Right ventricle myocardium inferior (tissue), 1 donor: Measurements from ENCODE around the gene BID. TPM values are rescaled to one million over a fixed set of nuclear protein-coding genes. Genes with fewer than 3 reads are reported as not detected.

Source experiments
- ATAC-seq: fragments of 200-7000 bp; cut with Tn5 transposase; one replicate; pipeline ENCODE4 v1.9.1; 2020; ENCODE audit warnings: mild to moderate bottlenecking, moderate library complexity
- DNase-seq: peaks from one replicate; pipeline ENCODE4 v3.0.0; 2021; ENCODE audit errors: missing footprints
- intact Hi-C: fragments of 100-400 bp; cut with DNase I; formaldehyde crosslinking; loops from one replicate; pipeline ENCODE4 v1.11.0; 2022
- total RNA-seq: library from RNA; stranded (reverse); fragmentation: NEBNext Ultra II Directional; extraction: Animal tissue kit (Norgen Biotek cat#: 25700); gene quantifications from one replicate; pipeline ENCODE4 v1.2.1, GENCODE V29; 2021
- donor health status: DM: no; HTN: yes; CAD: no; lungs with severe emphysema.

The BID gene
- total RNA-seq, 1 donor from 2014 or later = 23.2 TPM

DNA sequence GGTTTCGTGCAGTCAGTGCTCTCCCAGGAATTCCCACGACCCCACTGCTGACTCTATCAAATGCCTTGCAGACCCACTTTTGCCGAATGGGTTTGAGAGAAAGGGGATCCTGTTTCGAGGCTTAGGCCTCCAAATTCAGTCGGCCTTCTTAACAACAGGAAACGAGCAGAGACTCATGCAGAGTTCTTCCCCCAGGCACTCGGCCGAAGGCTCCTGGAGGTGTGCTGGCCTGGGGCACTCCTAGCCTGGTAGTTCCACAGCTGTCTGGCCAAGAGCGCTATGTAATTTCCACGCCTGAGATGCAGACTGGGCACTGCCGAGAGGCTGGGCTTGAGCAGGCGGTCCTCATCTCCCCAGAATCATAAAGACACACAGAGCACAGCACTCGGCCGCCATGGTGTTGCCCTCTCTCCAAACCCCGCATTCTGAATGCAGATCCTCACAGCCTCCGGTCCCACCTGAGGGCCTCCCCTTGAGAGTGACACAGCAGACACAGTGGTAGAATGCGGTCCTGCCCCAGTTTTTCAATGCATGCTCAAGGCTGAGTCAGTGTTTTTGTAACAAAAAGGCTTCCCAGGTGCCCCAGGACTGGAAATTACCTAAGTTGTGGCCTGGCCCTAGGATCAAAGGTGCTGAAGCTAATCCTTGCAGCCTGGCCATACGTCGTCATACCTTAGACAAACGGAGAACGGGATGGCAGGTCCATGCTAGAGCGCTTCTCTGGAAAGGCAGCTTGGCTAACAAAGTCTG lies 30.2 kb upstream of the BID start:
- DNase-seq (no peak), ATAC-seq (no peak)
- intact Hi-C loops = no loop called here

DNA sequence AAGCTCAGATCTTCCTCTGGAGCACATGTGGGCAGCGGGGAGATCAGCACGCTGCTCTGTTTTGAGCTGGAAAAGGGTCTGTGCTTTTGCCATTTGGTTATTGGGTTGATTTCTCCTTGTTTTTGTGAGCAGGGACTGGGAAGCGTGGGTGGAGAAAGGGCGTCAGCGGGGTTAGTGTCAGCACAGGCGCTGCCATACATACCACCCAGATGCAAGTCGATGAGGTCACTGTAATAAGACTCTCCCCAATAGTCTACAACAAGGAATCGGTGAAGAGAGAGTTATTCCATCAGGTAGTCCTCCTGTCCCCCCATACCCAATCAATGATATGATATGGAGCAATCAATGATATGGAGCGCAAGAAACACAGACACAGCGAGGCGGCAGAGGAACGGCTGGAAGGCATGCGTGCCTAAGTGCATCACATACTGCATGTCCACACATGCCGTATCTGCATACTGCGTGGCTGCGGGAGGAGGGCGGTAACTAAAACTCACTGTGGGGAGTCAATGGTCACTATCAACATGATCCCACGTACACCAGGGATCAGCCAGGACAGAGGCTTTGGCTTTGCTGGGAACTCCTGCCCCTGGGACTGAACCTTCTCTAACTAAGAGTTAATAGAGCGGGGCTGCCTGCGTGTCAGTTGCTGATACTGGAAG lies 29.5 kb upstream of the BID start:
- intact Hi-C loops = no loop called here
- ATAC-seq = no peak
- no peak for DNase-seq

- intact Hi-C loops = no loop called here
- ATAC-seq (no peak), DNase-seq (no peak)
Observed at GRCh38 chr22:17802822-17803221, 28.6 kb upstream of the BID start.

GRCh38 chr22:17802411-17802810 lies 28.1 kb upstream of the BID start:
- no peak for DNase-seq
- intact Hi-C loops = no loop called here
- ATAC-seq = no peak

GRCh38 chr22:17797721-17798559 lies 23.7 kb upstream of the BID start:
- intact Hi-C loops = no loop called here
- no peak for DNase-seq
- no peak for ATAC-seq

GRCh38 chr22:17796695-17797094 lies 22.4 kb upstream of the BID start:
- intact Hi-C loops = no loop called here
- DNase-seq = no peak
- no peak for ATAC-seq

GRCh38 chr22:17795661-17796548 lies 21.6 kb upstream of the BID start:
- ATAC-seq (no peak), DNase-seq (no peak)
- intact Hi-C loops = no loop called here

- intact Hi-C loops = no loop called here
- DNase-seq (no peak), ATAC-seq (no peak)
Observed at GRCh38 chr22:17794726-17795542, 20.7 kb upstream of the BID start.

GRCh38 chr22:17792854-17793434 lies 18.7 kb upstream of the BID start:
- DNase-seq (no peak), ATAC-seq (no peak)
- intact Hi-C loops = no loop called here

DNA sequence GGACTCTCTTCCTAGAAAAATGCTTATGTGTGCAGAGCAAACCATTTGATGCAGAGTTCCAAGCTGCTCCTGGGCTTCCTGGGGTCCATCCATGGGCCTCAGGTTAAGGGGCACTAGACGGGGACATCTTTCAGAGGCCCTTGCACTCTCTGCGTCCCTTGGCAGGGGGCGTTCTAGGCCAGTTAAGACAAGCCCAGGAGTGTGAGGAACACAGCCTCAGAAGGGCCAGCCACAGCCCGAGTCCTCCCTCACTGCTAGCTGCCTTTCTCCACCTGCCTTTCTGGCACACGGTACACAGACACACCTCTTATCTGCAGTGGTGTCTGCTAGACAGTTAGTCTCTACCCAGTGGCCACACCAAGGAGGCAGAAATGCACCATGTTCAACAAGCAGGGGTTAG lies 18.0 kb upstream of the BID start:
- DNase-seq = no peak
- intact Hi-C loops = no loop called here
- ATAC-seq = no peak

DNA sequence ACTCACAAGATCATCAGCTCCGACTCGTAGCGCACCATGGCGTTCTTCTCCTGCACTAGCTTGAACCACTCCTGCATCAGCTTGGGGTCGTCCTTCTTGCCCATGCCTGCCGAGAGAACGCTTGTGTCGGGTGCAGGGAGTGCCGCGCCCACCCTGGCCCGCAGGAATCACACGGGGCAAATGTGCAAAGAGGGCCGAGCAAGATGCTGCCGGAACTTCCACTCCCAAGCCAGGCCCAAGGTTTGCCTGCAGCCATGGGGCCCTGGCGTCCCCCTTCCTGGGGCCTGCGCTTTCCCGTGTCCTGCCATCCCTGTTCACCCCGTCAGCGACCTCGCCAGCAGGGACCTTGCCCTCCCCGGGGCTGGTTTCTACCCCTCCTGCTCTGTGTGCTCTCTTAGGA lies 16.9 kb upstream of the BID start:
- DNase-seq (peak; percentile 60), ATAC-seq (no peak)
- intact Hi-C loops = no loop called here

DNA sequence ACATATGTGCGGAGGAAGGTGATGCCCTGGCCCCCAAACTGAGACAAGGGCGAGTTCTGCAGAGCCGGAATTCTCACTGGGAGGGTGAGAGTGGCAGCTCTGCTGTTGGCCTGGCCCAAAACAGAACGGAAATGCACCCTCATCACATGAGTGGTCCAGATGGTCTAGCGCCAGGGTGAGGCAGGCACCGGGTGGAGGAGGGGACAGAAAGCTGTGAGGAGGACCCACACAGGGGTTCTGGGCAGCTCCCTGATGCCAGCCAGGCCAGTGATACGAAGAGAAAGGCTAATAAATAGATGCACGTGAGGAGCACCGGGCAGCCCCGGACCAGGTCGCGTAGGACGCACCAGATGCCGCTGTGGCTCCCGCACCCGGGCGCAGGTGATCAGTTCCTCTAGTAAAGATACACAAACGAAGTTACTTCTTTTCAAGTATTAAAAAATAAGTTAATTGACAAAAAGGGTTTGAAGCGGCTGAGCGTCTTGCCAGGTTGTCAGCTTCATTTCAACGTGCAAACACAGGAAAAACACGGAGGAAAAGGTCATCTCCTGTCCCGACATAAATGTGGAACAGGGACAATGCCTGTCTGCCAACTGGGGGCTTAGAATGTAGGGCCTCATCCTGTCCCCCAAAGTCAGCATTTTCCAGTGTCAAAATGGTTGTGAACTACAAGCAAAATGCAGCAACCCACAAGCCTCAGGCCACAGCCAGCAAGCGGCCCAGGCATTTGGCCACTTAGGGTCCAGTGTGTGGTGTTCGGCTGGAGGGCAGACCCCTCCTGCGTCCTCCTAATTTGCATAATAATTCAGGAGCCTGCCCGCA lies 15.3 kb upstream of the BID start:
- no peak for ATAC-seq
- intact Hi-C loops = loop anchor here (5.0 kb wide), 2 partner anchors 47 to 232 kb away; no protein-coding TSS in a partner anchor

GRCh38 chr22:17788528-17789378 lies 14.5 kb upstream of the BID start:
- DNase-seq (peak; percentile 43), ATAC-seq (no peak)
- intact Hi-C loops = loop anchor here (5.0 kb wide), 2 partner anchors 46 to 231 kb away; no protein-coding TSS in a partner anchor

More for the DNA sequence above, 15.3 kb upstream of the BID start:
- DNase-seq = peak; percentile 16

- ATAC-seq = no peak
- peak; percentile 71 for DNase-seq
- intact Hi-C loops = loop anchor here (5.0 kb wide), 2 partner anchors 46 to 231 kb away; no protein-coding TSS in a partner anchor
Observed at GRCh38 chr22:17787716-17788330, 13.6 kb upstream of the BID start.

- intact Hi-C loops = loop anchor here (5.0 kb wide), 2 partner anchors 45 to 230 kb away; no protein-coding TSS in a partner anchor
- no peak for ATAC-seq
- DNase-seq = peak; percentile 9
Observed at GRCh38 chr22:17787241-17787640, 13.0 kb upstream of the BID start.
